HEK293T (cell line): ENCODE results near the gene UBQLN1.

Experiments
- BHLHE40 ChIP-seq: fragments of 450-650 bp; IDR thresholded peaks from 2 replicates; pipeline ENCODE4 v1.6.1; 2016; ENCODE audit warnings: mild to moderate bottlenecking, moderate library complexity, borderline replicate concordance
- ELF4 ChIP-seq: fragments of 450-650 bp; IDR thresholded peaks from 2 replicates; pipeline ENCODE4 v1.6.1; 2017; ENCODE audit warnings: antibody characterized with exemption
- FOXA1 ChIP-seq: fragments of 450-650 bp; IDR thresholded peaks from 2 replicates; pipeline ENCODE4 v1.6.1; 2016; ENCODE audit warnings: mild to moderate bottlenecking
- FOXK2 ChIP-seq: fragments of 450-650 bp; IDR thresholded peaks from 2 replicates; pipeline ENCODE4 v1.6.1; 2016; ENCODE audit warnings: mild to moderate bottlenecking
- FOXM1 ChIP-seq: fragments of 450-650 bp; IDR thresholded peaks from 2 replicates; pipeline ENCODE4 v1.6.1; 2017; ENCODE audit warnings: mild to moderate bottlenecking, borderline replicate concordance
- HDGF ChIP-seq: fragments of 450-650 bp; IDR thresholded peaks from 2 replicates; pipeline ENCODE4 v1.6.1; 2017; ENCODE audit warnings: antibody characterized with exemption, borderline replicate concordance
- L3MBTL2 ChIP-seq: fragments of 450-650 bp; conservative IDR thresholded peaks from 2 replicates; pipeline ENCODE4 v1.6.1; 2016; ENCODE audit warnings: mild to moderate bottlenecking
- LEF1 ChIP-seq: fragments of 450-650 bp; IDR thresholded peaks from 2 replicates; pipeline ENCODE4 v1.6.1; 2017; ENCODE audit warnings: mild to moderate bottlenecking, borderline replicate concordance
- NFRKB ChIP-seq: fragments of 450-650 bp; IDR thresholded peaks from 2 replicates; pipeline ENCODE4 v1.6.1; 2016; ENCODE audit warnings: mild to moderate bottlenecking, moderate library complexity
- SP1 ChIP-seq: fragments of 450-650 bp; IDR thresholded peaks from 2 replicates; pipeline ENCODE4 v1.6.1; 2017
- SUZ12 ChIP-seq: fragments of 450-650 bp; IDR thresholded peaks from 2 replicates; pipeline ENCODE4 v1.6.1; 2016; ENCODE audit warnings: mild to moderate bottlenecking
- TARDBP ChIP-seq: fragments of 450-650 bp; IDR thresholded peaks from 2 replicates; pipeline ENCODE4 v1.6.1; 2016
- TF ChIP-seq, protein P1 (sequence below): fragments of 450-650 bp; IDR thresholded peaks from 2 replicates; pipeline ENCODE4 v1.6.1; 2016

DNA sequence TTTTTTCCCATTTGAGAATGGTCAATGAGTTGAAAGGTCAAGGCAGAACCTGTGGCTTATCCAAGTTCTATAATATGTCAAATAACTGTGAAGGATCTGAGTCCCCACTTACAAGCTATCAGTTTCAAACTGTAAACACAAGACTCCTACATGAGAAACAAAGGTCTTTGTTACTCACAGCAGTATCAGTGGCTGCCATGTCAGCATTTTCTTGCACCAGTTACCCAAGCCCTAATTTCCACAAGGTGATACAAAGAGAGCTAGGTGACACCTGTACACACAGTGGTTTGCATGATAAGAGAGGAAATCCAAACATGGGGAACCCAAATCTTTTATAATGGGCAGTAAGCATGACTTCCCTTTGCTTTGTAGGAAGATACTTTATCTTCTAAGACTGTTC is 8.0 kb upstream of the UBQLN1 start:
- TF ChIP-seq, protein P1, sequence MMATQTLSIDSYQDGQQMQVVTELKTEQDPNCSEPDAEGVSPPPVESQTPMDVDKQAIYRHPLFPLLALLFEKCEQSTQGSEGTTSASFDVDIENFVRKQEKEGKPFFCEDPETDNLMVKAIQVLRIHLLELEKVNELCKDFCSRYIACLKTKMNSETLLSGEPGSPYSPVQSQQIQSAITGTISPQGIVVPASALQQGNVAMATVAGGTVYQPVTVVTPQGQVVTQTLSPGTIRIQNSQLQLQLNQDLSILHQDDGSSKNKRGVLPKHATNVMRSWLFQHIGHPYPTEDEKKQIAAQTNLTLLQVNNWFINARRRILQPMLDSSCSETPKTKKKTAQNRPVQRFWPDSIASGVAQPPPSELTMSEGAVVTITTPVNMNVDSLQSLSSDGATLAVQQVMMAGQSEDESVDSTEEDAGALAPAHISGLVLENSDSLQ: no peak
- no peak for TF ChIP-seq L3MBTL2
- TF ChIP-seq BHLHE40: no peak
- TF ChIP-seq ELF4: no peak
- TF ChIP-seq FOXM1: no peak
- no peak for TF ChIP-seq NFRKB
- no peak for TF ChIP-seq TARDBP
- no peak for TF ChIP-seq SP1
- TF ChIP-seq LEF1: no peak
- no peak for TF ChIP-seq SUZ12
- TF ChIP-seq FOXA1: no peak
- TF ChIP-seq HDGF: no peak
- TF ChIP-seq FOXK2: no peak
